ENCODE data around the gene SMIM11.
"Not testable (repeated sequence)": the region's sequence is repeated elsewhere in the genome, so short reads cannot be mapped to it uniquely, and the experiment has no call there.

SMIM11 gene

GRCh38 chr21:34427339-34427738 is 52.0 kb downstream of the SMIM11 start:
- not testable (repeated sequence) for DNase-seq

- not testable (repeated sequence) for DNase-seq
Measured at GRCh38 chr21:34428441-34428840, 53.1 kb downstream of the SMIM11 start.

GRCh38 chr21:34429710-34430109 is 54.4 kb downstream of the SMIM11 start:
- DNase-seq: not testable (repeated sequence)

All from CD4-positive, alpha-beta T cell treated with Interleukin-17A for 1 hour (primary cell).